Femur (tissue), 1 donor: Measurements from ENCODE around the gene EVI5.

Experiments used
- DNase-seq: peaks from one replicate; pipeline ENCODE4 v3.0.0-alpha.2; 2017

Gene EVI5

DNA sequence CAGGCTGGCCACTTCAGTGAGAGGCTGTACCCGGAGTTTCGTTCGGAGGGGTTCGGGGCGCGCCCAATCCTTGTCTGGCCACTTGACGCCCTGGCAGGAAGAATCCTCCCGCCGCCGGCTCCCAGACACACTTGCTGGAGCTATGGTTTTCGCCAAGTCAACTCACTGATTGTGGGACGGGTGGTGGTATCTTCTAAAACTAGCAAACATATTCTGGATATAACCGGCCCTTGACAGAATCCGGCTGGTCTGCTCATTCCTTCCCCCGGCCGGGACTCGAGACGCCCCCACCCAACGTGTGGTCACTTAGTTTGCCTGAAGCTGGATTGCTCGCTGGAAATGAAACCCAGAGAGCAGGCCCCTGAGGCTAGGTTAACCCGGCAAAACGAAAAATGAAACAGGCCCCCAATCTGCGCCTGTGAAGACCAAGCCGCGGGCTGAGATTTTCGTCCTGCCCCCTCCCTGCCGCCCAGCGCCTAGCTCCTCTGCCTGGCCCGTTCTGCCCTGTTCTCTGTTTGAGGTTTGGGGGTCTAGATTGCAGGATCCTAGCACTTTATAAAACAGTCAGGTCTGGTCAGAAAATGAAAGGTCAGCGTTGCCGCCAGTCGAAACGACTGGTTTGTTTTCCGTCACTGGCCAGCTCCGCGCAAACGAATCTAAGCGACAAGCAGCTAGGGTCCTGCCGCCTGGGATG is 302.8 kb downstream of the EVI5 start:
- no peak for DNase-seq

DNA sequence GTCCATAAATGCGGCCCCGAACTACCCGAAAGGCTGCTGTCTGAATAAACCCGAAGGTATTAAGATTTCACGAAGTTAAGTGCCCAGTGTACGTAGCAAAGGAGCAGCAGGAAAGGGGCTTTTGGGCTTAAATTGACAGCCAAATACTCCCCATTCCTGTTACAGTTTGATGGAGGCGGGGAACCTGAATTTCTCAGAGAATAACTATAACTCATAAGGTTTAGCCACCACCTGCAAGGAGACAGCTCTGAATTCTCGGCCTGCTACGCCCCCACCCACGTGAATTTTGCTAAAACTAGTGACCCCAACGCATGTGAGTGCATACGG is 303.3 kb downstream of the EVI5 start:
- DNase-seq: no peak

DNA sequence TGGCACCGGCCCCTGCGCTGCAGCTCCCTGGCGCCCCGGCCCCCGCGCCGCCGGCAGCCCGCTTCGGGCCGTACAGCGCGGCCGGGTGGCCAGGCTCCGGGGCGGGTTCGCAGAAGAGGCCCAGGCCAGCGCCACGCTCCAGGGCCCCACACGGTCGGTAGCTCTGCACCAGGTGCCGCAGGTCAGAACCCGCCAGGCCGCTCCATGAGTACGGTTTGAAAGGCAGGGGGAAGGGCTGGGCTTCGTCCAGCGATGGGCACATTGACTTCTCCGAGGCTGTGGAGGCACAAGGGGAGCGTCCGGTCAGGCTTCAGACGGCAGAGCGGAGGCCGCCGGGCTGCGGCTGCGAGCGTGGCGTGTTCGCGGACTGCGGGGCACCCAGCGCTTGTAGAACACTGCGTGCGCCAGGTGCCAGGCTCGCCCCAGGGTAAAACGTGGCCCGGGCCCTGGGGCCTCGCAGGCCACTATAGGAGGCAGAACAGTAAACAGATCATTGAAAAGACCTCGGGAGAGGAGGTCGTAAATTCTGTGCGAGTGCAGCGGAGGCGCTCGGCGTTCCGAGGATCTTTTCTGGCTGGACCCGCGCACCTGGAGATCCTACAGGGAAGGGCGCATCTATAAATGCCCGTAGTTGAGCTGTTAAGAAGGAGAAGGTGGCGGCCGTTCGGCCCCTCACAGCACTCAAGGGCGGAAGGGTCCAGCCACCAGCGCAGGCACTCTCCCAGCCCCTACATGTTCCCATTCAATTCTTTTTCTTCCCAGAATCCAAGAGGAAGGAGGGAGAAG is 303.9 kb downstream of the EVI5 start:
- DNase-seq: no peak

DNA sequence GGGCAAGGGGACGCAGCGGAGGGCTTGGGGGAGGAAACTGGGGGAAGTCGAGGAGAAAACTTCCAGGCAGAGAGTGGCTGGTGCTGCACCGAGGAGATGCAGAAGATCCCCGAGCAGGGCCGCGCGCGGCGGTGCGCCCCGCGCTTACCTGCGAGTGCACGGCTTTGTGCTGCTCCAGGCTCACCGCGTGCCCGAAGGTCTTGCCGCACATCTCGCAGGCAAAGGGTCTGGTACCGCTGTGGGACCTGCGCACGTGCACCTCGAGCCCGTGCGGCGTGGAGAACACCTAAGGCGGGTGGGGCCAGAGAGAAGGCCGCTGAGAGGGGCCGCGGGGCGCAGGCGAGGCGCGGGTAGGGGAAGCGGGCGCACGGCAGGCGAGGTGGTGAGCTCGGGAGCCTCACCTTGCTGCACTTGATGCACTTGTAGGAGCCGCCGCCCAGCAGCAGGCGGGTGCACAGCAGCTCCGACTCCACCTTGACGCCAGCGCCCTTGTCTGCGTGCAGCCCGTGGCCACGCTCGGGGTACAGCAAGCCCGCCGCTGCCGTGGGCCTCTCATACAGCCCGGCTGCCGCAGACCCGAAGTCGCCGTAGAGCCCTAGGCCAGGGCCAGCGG is 304.6 kb downstream of the EVI5 start:
- DNase-seq: no peak

DNA sequence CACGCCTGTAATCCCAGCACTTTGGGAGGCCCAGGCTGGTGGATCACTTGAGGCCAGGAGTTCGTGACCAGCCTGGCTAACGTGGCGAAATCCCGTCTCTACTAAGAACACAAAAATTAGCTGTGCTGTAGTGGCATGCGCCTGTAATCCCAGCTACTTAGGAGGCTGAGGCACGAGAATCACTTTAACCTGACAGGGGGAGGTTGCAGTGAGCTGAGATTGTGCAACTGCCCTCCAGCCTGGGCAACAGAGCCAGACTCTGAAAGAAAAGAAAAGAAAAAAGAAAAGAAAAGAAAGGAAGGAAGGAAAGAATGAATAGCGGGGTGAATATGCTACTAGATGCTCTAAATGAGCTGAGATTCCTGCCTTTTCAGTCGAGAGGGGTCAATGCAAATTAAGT is 305.3 kb downstream of the EVI5 start:
- no peak for DNase-seq

DNA sequence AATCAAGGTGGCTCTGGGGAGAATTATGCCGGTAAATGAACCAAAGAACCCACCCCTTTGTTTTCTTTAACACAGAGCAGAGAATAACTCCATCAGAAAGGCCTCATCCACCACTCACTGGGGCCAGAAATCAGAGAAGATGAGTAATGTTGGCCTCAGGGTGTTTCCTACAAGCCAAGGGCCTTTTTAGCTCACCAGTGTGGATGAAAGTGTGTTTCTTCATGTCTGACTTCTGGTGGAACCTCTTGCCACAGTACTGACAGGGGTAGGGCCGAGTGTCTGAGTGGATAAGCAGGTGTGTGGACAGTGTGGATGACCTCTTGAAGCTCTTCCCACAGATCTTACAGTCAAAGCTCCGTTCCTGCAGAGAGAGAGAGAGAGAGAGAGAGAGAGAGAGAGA is 306.5 kb downstream of the EVI5 start:
- DNase-seq: no peak

DNA sequence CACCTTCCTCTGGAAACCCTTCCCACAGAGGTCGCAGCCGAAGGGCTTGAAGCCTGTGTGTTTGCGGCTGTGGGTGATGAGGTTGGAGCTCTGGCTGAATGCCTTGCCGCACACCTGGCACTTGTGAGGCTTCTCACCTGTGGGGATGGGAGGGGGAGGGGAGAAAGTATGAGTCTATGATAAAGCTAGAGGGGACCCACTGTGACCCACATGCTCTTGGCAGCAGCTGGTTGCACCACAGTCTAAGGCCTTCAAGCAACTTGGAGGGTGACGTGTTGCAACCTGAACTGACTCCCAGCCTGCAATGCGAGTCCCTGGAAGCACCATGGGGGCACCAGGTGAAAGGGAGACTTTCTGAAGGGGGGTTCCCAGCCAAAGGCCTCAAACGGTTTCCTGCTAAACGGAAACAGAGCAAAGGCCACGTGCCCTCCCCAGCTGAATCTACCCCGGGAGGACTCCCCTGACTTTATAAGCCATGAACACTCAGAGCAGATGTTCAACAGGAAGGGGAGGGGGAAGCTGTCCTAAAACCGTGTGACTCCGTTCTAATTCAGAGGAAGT is 308.8 kb downstream of the EVI5 start:
- peak; percentile 30 for DNase-seq

DNA sequence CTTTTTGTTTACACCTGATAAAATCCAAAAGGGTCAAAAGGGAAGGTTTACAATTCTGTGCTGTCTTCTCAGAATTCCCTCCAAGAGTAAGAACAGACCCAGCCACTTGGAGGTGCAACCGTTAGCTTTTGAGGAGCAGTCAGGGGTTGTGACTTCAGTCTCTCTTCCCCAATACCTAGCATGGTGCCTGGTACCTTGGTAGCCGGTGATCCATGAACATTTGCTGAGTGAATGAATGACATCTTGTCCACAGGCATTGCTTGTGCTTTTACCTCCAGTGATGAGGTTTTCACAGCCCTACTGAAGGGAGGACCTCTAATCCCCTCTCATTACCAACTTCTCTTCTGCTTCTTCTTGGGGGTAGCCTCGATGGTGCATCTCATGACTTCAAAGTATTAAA is 309.9 kb downstream of the EVI5 start:
- DNase-seq: no peak

DNA sequence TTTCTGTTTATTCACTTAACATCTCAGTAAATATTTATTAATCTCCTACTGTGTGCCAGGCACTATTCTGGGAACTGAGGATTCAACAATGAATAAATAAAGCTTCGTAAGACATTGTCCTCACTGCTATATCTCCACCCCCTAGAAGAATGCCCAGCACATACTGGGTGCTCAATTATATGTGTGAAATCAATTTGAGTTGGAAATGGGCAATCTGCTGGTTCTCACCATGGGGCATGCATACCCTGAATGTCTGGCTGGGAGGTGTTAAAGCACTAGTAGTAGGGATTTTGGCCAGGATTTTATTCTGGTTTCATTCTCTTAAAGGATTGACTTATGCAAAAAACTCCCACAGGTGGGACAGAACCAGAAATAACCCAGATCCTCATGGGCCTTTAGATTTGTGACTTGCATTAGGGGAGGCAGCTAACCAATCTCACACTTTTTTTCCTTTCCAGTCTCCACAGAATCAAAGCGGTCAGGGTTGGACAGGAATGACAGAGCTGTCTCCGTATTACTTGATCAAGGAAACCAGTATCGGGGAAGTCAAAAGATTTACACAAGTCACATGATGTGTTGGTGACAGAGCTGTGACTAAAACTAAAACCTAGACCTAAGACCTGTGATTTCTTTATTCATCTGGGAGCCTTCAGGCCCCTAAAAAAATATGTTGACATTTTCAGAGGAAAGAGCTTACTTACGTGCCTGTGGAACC is 311.0 kb downstream of the EVI5 start:
- no peak for DNase-seq

DNA sequence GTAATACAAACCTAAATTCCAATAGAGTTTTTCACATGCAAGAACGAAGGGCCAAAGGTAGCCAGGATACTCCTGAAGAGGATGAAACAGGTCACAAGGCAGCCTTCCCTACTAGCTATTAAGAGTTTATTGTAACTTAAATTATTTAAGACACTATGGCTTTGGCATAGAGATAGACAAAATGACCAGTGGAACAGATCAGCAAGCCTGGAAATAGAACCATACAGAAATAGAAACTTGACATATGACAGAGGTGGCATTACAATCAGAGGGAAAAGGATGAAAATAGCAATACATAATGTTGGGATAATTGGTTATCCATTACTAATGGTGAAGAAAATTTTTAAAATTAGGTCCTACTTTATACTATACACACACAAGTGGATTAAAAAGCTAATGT is 314.7 kb downstream of the EVI5 start:
- DNase-seq: no peak

DNA sequence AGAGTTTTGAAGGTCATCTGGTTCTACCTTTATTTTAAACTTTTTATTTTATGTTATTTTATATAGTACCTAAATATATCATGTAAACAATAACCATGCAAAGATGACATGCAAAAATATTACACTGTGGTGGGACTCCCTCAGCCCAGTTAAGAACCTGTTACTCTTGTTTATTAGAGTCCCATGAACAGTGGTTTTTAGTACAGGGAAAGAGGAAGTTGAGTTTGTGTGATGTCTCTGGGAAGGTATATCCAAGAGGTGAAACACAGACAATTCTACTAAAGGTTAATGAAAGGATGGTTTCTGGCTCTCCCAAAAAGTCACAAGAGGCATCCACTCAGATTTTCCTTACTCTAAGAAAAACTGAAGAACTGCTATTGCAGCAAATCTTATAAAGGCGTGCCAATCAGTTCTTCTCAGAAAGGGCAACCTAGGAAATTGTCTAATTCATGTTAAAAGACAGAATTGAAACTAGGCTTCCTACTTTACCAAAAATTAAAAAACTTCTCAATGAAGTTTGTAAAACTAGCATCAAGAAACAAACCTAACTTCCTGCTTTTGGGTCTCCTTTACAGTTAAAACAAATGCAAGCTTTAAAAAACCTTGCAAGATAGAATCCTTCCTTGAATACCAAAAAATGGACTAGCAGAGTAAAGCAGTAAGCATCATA is 318.1 kb downstream of the EVI5 start:
- DNase-seq: no peak

DNA sequence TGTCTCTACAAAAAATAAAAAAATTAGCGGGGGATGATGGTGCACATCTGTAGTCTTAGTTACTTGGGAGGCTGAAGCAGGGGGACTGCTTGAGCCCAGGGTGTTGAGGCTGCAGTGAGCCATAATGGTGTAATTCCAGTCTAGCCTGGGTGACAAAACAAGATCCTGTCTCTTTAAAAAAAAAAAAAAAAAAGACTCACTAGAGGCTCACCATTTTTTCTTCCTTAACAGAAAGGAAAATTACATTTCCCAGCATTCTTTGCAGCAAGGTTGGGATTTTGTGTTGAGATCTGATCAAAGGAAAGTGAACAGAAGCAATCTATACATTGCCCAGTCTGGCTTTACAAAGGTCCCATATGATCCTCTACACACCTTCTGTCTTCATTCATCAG is 319.7 kb downstream of the EVI5 start:
- no peak for DNase-seq

DNA sequence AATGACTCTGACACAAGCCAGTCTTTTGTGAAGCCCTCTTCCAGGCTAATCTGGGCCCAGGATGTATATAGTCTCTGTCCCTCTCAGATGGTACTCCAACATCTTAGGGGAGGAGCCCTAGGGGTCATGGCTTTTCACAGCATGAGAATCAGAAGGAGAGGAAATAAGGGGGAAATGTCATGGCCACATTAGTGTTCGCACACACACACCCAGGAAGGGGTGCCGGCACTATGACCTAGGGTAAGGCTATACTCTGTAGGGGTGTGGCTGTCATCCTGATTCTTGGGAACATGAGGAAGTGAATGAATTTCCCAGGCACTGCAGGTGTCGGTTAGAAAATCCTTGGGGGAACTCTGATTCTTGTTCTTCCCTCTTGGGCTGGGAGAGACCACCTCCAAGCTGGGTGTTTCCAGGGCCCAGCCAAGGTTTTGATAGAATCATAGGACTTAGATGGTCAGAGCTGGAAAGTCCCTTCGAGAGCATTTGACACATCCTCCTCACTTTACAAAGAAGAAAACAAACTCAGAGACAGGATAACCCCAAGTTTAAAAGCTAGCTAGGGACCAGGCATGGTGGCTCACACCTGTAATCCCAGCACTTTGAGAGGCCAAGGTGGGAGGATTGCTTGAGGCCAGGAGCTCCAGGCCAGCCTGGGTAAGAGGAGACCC is 320.2 kb downstream of the EVI5 start:
- DNase-seq: no peak

DNA sequence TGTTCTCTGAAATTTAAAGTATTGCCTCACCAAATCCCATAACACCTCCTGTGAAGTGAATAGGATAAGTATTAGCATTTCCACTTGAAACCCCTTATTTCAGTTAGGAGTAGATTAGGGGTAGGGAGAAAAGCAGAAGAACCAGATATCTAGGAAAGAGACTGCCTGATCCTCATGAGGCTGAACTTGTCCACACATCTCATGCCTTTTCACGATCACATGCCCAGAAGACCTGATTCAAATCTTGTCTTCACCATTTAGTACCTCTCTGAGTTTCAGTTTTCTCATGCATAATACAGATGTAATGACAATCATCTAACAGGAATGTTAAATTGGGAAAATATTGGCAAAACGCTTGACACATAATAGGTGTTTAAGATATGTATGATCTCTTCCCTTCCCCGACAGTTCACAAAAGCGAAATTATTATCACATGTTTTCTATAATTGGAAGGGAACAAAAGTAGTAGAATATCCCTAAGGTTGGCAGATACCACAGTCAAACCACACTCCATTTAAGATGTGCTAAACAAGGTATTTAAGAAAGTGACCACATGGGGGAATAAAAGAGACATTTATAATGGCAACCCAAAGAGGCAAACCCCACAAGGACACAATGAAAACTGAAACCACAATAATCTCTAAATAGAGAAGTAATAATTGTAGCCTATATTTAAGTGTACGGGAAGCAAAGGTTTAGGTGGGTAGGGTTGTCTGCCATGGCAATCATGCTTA is 323.4 kb downstream of the EVI5 start:
- DNase-seq: no peak

DNA sequence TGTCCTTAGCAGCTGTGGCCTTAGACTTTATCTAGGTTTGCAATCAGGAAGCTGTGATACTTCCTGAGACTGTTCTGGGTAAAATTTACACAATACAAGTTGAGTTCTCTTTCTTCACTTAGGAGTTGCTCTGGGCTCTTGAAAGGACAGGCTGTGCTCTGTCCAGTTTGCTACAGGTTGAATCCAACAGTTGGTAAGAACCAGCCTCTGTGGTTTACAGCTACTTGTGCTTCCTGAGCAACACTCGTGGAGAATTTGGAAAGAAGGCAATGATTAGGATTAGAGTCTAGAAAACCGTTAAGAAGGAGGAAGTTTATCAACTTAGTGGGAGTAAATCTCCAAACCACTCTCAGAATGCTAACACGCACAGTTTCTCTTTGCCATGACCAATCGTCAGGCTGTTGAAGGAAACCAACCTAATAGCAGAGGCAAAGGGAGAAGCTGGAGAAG is 325.0 kb downstream of the EVI5 start:
- no peak for DNase-seq
